SK-N-SH (cell line): ENCODE results near the gene PCBP3. TPM values are rescaled to one million over a fixed set of nuclear protein-coding genes. Genes with fewer than 3 reads are reported as not detected.

Experiments used
- CTCF ChIA-PET: fragments of 300-600, 350-600 bp; formaldehyde crosslinking; extraction: SDS; loops from one replicate; lab custom pipeline; 2021; lab: Yijun Ruan, JAX
- POLR2A ChIA-PET: fragments of 350-600 bp; sonication (Branson Sonifier 250); formaldehyde crosslinking; extraction: SDS; loops from one replicate; lab custom pipeline; 2020; ENCODE audit warnings: antibody characterized with exemption, inconsistent platforms; lab: Yijun Ruan, JAX
- DNase-seq: peaks from one replicate; pipeline ENCODE4 v3.0.0; 2012
- H2AFZ ChIP-seq: fragments of 200-600 bp; sonication (generic); 2 replicates; pipeline ENCODE4 v1.8.1; 2016; ENCODE audit warnings: antibody characterized with exemption, mild to moderate bottlenecking, low read depth
- H3F3A ChIP-seq: fragments of 200-600 bp; sonication (generic); replicated peaks from 2 replicates; pipeline ENCODE3; 2016; ENCODE audit warnings: antibody characterized with exemption, mild to moderate bottlenecking; ENCODE audit not compliant: insufficient read depth
- H3K27ac ChIP-seq, 2 experiments: fragments of 200-500 bp in 1 of 2; fragments of 200-600 bp in 1 of 2; sonication (Bioruptor generic) in 1 of 2; sonication (generic), shearing (Covaris generic) in 1 of 2; 2 replicates each; pipeline versions ENCODE4 v1.5.1 to v1.6.1; 2014 to 2016; ENCODE audit warnings: low read depth in 2 of 2, inconsistent platforms in 1 of 2, low read length in 1 of 2, mild to moderate bottlenecking in 1 of 2, mixed read lengths in 1 of 2
- H3K27me3 ChIP-seq: fragments of 200-600 bp; sonication (generic), shearing (Covaris generic); 2 replicates; pipeline ENCODE4 v1.6.1; 2016; ENCODE audit warnings: mixed run types; ENCODE audit not compliant: insufficient read depth
- H3K36me3 ChIP-seq, 2 experiments: fragments of 200-500 bp in 1 of 2; fragments of 200-600 bp in 1 of 2; sonication (Bioruptor generic) in 1 of 2; sonication (generic) in 1 of 2; replicated peaks in 1 of 2; 2 replicates each; pipeline versions ENCODE3 to v1.5.1; 2014 to 2016; ENCODE audit warnings: low read length in 1 of 2, mild to moderate bottlenecking in 1 of 2; ENCODE audit not compliant: insufficient read depth in 2 of 2, control insufficient read depth in 1 of 2
- H3K4me1 ChIP-seq, 2 experiments: fragments of 200-500 bp in 1 of 2; fragments of 200-600 bp in 1 of 2; sonication (Bioruptor generic) in 1 of 2; sonication (generic), shearing (Covaris generic) in 1 of 2; 2 replicates each; pipeline versions ENCODE4 v1.5.1 to v1.6.1; 2014 to 2016; ENCODE audit warnings: low read depth in 1 of 2, low read length in 1 of 2, mixed run types in 1 of 2; ENCODE audit not compliant: insufficient read depth in 2 of 2, control insufficient read depth in 1 of 2
- H3K4me2 ChIP-seq: fragments of 200-600 bp; sonication (generic), shearing (Covaris generic); 2 replicates; pipeline ENCODE4 v1.6.1; 2017; ENCODE audit warnings: mixed run types
- H3K4me3 ChIP-seq, 2 experiments: fragments of 200-500 bp in 1 of 2; fragments of 200-600 bp in 1 of 2; sonication (Bioruptor generic) in 1 of 2; sonication (generic), shearing (Covaris generic) in 1 of 2; 2 replicates each; pipeline versions ENCODE4 v1.5.1 to v1.8.1; 2014 to 2016; ENCODE audit warnings: low read depth in 2 of 2, inconsistent platforms in 1 of 2, low read length in 1 of 2, mild to moderate bottlenecking in 1 of 2, mixed read lengths in 1 of 2, moderate library complexity in 1 of 2
- H3K79me2 ChIP-seq: fragments of 200-600 bp; sonication (generic); 2 replicates; pipeline ENCODE4 v1.8.1; 2017; ENCODE audit warnings: mild to moderate bottlenecking; ENCODE audit not compliant: insufficient read depth
- H3K9ac ChIP-seq: fragments of 200-600 bp; sonication (generic); 2 replicates; pipeline ENCODE4 v1.6.1; 2017; ENCODE audit warnings: mixed run types
- H3K9me2 ChIP-seq: fragments of 200-600 bp; sonication (generic); 2 replicates; pipeline ENCODE4 v1.6.1; 2017; ENCODE audit warnings: mixed run types
- H3K9me3 ChIP-seq: fragments of 200-600 bp; sonication (generic); 2 replicates; pipeline ENCODE4 v1.6.1; 2017; ENCODE audit warnings: mixed run types, mild to moderate bottlenecking, moderate library complexity
- H4K20me1 ChIP-seq: fragments of 200-600 bp; sonication (generic); 2 replicates; pipeline ENCODE4 v1.6.1; 2017; ENCODE audit warnings: mild to moderate bottlenecking, mixed run types; ENCODE audit not compliant: insufficient read depth
- CHD2 ChIP-seq: fragments of 150-350 bp; IDR thresholded peaks from 2 replicates; pipeline ENCODE4 v1.6.1; 2018; ENCODE audit warnings: low read length; ENCODE audit not compliant: partially characterized antibody
- ELF1 ChIP-seq: IDR thresholded peaks from 2 replicates; pipeline ENCODE4 v1.4.0; 2012
- EZH2phosphoT487 ChIP-seq: fragments of 200-600 bp; sonication (generic); IDR thresholded peaks from 2 replicates; pipeline ENCODE4 v1.6.1; 2017; ENCODE audit warnings: low read depth, mixed run types, mild to moderate bottlenecking, antibody characterized with exemption, moderate library complexity, borderline replicate concordance
- FOSL2 ChIP-seq: IDR thresholded peaks from 2 replicates; pipeline ENCODE4 v1.4.0; 2012; ENCODE audit warnings: low read depth, mild to moderate bottlenecking, moderate library complexity, borderline replicate concordance
- FOXJ3 ChIP-seq: sonication (generic); formaldehyde crosslinking; IDR thresholded peaks from 2 replicates; pipeline ENCODE4 v1.5.1; 2020; ENCODE audit warnings: mild to moderate bottlenecking, missing genetic modification reagents
- FOXM1 ChIP-seq: IDR thresholded peaks from 2 replicates; pipeline ENCODE4 v1.4.0; 2012; ENCODE audit warnings: low read depth, mild to moderate bottlenecking
- GATA2 ChIP-seq: sonication (generic); formaldehyde crosslinking; IDR thresholded peaks from 2 replicates; pipeline ENCODE4 v1.5.0; 2020; ENCODE audit warnings: mild to moderate bottlenecking, missing genetic modification reagents
- MXI1 ChIP-seq: IDR thresholded peaks from 2 replicates; pipeline ENCODE4 v1.6.1; 2012; ENCODE audit warnings: mild to moderate bottlenecking, low read depth, low read length, improper control_type of control experiment
- NRF1 ChIP-seq: IDR thresholded peaks from 2 replicates; pipeline ENCODE4 v1.6.1; 2012; ENCODE audit warnings: low read depth, mild to moderate bottlenecking, low read length
- RAD21 ChIP-seq: IDR thresholded peaks from 2 replicates; pipeline ENCODE4 v1.6.1; 2012; ENCODE audit warnings: mild to moderate bottlenecking, low read length
- REST ChIP-seq: IDR thresholded peaks from 2 replicates; pipeline ENCODE4 v1.6.1; 2012; ENCODE audit warnings: mild to moderate bottlenecking, low read depth, low read length, moderate library complexity
- TCF12 ChIP-seq: IDR thresholded peaks from 2 replicates; pipeline ENCODE4 v1.4.0; 2012
- TEAD4 ChIP-seq: IDR thresholded peaks from 2 replicates; pipeline ENCODE4 v1.4.0; 2012; ENCODE audit warnings: mild to moderate bottlenecking, borderline replicate concordance; ENCODE audit not compliant: insufficient read depth
- USF2 ChIP-seq: fragments of 150-350 bp; IDR thresholded peaks from 2 replicates; pipeline ENCODE4 v1.6.1; 2017; ENCODE audit warnings: antibody characterized with exemption, low read length, low read depth, borderline replicate concordance
- WGBS: methylation state at CpG from one replicate; pipeline ENCODE4 v1.1.6; 2017; ENCODE audit warnings: low lambda C conversion rate; 5-methylcytosine and 5-hydroxymethylcytosine counted together
- polyA plus RNA-seq, 3 experiments: library from polyadenylated mRNA; depleted of rRNA; stranded (reverse); fragments of >200 nt; gene quantifications; 2 replicates each; pipeline ENCODE4 v1.2.3, GENCODE V29; 2012

Gene PCBP3
- polyA plus RNA-seq, 1 of the 3 experiments (the other 2 are of a cell fraction), result 9.5 TPM

GRCh38 chr21:45756029-45756428 lies 112.5 kb downstream of the PCBP3 start (continued):
- no peak for TF ChIP-seq REST
- TF ChIP-seq EZH2phosphoT487, result no peak
- no peak for TF ChIP-seq GATA2 (CRISPR knock-in tag)
- TF ChIP-seq FOSL2, result no peak

- no peaks in the 10 kb centered on the region for H3K9me2 ChIP-seq
- POLR2A ChIA-PET, result no interaction called here
- no peaks in the 10 kb centered on the region; the same call in 1 of the 2 replicates for H3K79me2 ChIP-seq
- no peaks in the 10 kb centered on the region for H3F3A ChIP-seq
- no peak overlapping the region for H3K4me2 ChIP-seq
- H3K27ac ChIP-seq, result no peak overlapping the region
- WGBS, result 78% methylated on average over 2 of the region's 2 CpGs
- no peak for TF ChIP-seq TCF12
- TF ChIP-seq TEAD4, result no peak
- TF ChIP-seq EZH2phosphoT487, result no peak
- TF ChIP-seq CHD2, result no peak
- no peak for TF ChIP-seq USF2
- TF ChIP-seq ELF1, result no peak
- no peak for TF ChIP-seq FOXJ3 (CRISPR knock-in tag)
- no peak for TF ChIP-seq NRF1
- TF ChIP-seq RAD21, result no peak
- TF ChIP-seq MXI1, result no peak
- no peak for TF ChIP-seq FOXM1
- TF ChIP-seq, all 33 proteins: peak for 0
- Histone ChIP-seq H3K4me1 (peaks cover 0 to 9% of the 10 kb centered on the region in 2 experiments; a peak in 1 of 4 replicates), H3K9me3 (no peaks in the 10 kb centered on the region), H3K36me3 (peaks cover 14 to 22% of the 10 kb centered on the region in 2 experiments), H3K9ac (no peak overlapping the region), H2AFZ (no peak overlapping the region), H4K20me1 (no peaks in the 10 kb centered on the region), H3K27me3 (no peaks in the 10 kb centered on the region), H3K4me3 (no peak overlapping the region)
- no peak for DNase-seq
- CTCF ChIA-PET, result interaction anchor here (0.7 kb wide), 1 partner anchor 12 kb away, joined by 3 read pairs; no protein-coding TSS in a partner anchor
These were observed 113.1 kb downstream of the PCBP3 start for GRCh38 chr21:45756669-45757068.
